ENCODE measurements around the gene TMTC2.

Gene TMTC2

GRCh38 chr12:82647853-82648252 is 38.9 kb upstream of the TMTC2 start:
- Histone ChIP-seq H3K4me1 (ENCODE audit: control insufficient read depth in 1 of 2, insufficient read depth in 2 of 2, low read length in 2 of 2) (no peaks in the 10 kb centered on the region), H3K36me3 (ENCODE audit: control insufficient read depth in 1 of 2, insufficient read depth in 2 of 2, low read length in 2 of 2) (no peaks in the 10 kb centered on the region), H3K79me2 (ENCODE audit: control insufficient read depth, insufficient read depth, low read length, poor library complexity) (no peaks in the 10 kb centered on the region), H2AFZ (ENCODE audit: insufficient read depth, low read length, poor library complexity) (no peak overlapping the region), H2BK5ac (ENCODE audit: low read depth, low read length, poor library complexity) (no peak overlapping the region), H3K4ac (ENCODE audit: low read depth, low read length) (no peak overlapping the region), H2BK12ac (ENCODE audit: low read length) (no peak overlapping the region), H3K9ac (ENCODE audit: low read length) (no peak overlapping the region), H3K4me2 (ENCODE audit: low read length) (no peak overlapping the region), H3K18ac (ENCODE audit: low read length) (no peak overlapping the region), H3K9me3 (ENCODE audit: insufficient read depth, low read depth, low read length) (no peaks in the 10 kb centered on the region), H3K79me1 (ENCODE audit: low read length) (no peaks in the 10 kb centered on the region), H4K8ac (ENCODE audit: low read depth, low read length) (no peak overlapping the region), H3K23ac (ENCODE audit: low read length) (no peak overlapping the region), H3K27me3 (ENCODE audit: insufficient read depth, low read length) (no peaks in the 10 kb centered on the region), H2AK5ac (ENCODE audit: low read length) (no peak overlapping the region), H4K91ac (ENCODE audit: low read depth, low read length) (no peak overlapping the region), H3K14ac (ENCODE audit: low read length) (no peak overlapping the region), H4K12ac (ENCODE audit: low read depth, low read length) (no peak overlapping the region), H3K4me3 (ENCODE audit: low read depth, low read length) (no peak overlapping the region), H3K27ac (ENCODE audit: low read depth, low read length) (no peak overlapping the region), H2BK120ac (ENCODE audit: insufficient read depth, low read length, poor library complexity) (no peak overlapping the region)
- WGBS (ENCODE audit: extremely low coverage, insufficient coverage, insufficient read length) = no CpG with 5 or more reads among the region's 4 CpGs
- no peak for DNase-seq

DNA sequence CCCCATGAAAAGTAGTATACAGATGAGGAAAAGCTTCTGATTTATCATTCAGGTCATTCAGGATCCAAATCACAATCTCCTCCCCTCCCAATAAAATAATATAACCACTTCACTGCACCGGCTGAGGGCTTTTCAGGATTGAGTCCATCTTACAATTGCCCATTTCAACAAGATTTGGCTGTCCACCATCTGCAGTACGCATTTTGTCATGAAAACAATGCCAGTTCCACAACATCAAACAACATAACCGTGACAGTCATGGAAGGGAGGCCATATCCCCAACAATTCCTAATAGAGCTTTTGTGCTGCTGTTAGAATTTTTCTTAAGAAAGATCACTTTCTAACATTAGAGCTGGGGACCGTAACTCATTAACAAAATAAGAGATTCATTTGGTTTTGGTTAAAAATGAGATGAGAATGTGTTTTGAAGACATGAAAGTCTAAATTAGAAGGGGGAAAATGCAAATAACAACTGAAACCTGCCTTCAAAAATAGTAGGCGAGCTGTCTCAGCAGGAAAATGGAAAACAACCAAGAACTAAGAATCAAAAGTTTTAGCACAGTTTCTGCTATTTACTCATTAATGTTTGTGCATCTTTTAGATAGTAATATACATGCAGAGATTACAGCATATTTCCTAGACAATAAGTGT is 38.3 kb upstream of the TMTC2 start:
- H3K4me1 ChIP-seq (ENCODE audit: control insufficient read depth in 1 of 2, insufficient read depth in 2 of 2, low read length in 2 of 2) = no peaks in the 10 kb centered on the region
- no peaks in the 10 kb centered on the region for H3K9me3 ChIP-seq (ENCODE audit: insufficient read depth, low read depth, low read length)
- no peak overlapping the region for H2BK12ac ChIP-seq (ENCODE audit: low read length)
- WGBS (ENCODE audit: extremely low coverage, insufficient coverage, insufficient read length) = no CpG with 5 or more reads among the region's 5 CpGs
- H3K79me1 ChIP-seq (ENCODE audit: low read length) = no peaks in the 10 kb centered on the region
- no peak overlapping the region for H2AK5ac ChIP-seq (ENCODE audit: low read length)
- no peak overlapping the region for H2BK5ac ChIP-seq (ENCODE audit: low read depth, low read length, poor library complexity)
- no peaks in the 10 kb centered on the region for H3K36me3 ChIP-seq (ENCODE audit: control insufficient read depth in 1 of 2, insufficient read depth in 2 of 2, low read length in 2 of 2)
- no peak overlapping the region for H3K4ac ChIP-seq (ENCODE audit: low read depth, low read length)
- no peak overlapping the region for H3K4me3 ChIP-seq (ENCODE audit: low read depth, low read length)
- no peak for DNase-seq
- H3K14ac ChIP-seq (ENCODE audit: low read length) = no peak overlapping the region
- no peak overlapping the region for H3K23ac ChIP-seq (ENCODE audit: low read length)
- no peak overlapping the region for H2BK120ac ChIP-seq (ENCODE audit: insufficient read depth, low read length, poor library complexity)
- H4K12ac ChIP-seq (ENCODE audit: low read depth, low read length) = no peak overlapping the region
- no peak overlapping the region for H2AFZ ChIP-seq (ENCODE audit: insufficient read depth, low read length, poor library complexity)
- H4K8ac ChIP-seq (ENCODE audit: low read depth, low read length) = no peak overlapping the region
- no peak overlapping the region for H3K27ac ChIP-seq (ENCODE audit: low read depth, low read length)
- no peak overlapping the region for H3K18ac ChIP-seq (ENCODE audit: low read length)
- no peak overlapping the region for H3K9ac ChIP-seq (ENCODE audit: low read length)
- no peak overlapping the region for H4K91ac ChIP-seq (ENCODE audit: low read depth, low read length)
- H3K79me2 ChIP-seq (ENCODE audit: control insufficient read depth, insufficient read depth, low read length, poor library complexity) = no peaks in the 10 kb centered on the region
- no peak overlapping the region for H3K4me2 ChIP-seq (ENCODE audit: low read length)
- no peaks in the 10 kb centered on the region for H3K27me3 ChIP-seq (ENCODE audit: insufficient read depth, low read length)

- no peak overlapping the region for H2BK12ac ChIP-seq (ENCODE audit: low read length)
- H3K79me1 ChIP-seq (ENCODE audit: low read length) = no peaks in the 10 kb centered on the region
- WGBS (ENCODE audit: extremely low coverage, insufficient coverage, insufficient read length) = no CpG with 5 or more reads among the region's 3 CpGs
- H3K14ac ChIP-seq (ENCODE audit: low read length) = no peak overlapping the region
- H3K9ac ChIP-seq (ENCODE audit: low read length) = no peak overlapping the region
- no peak for DNase-seq
- no peaks in the 10 kb centered on the region for H3K36me3 ChIP-seq (ENCODE audit: control insufficient read depth in 1 of 2, insufficient read depth in 2 of 2, low read length in 2 of 2)
- H3K9me3 ChIP-seq (ENCODE audit: insufficient read depth, low read depth, low read length) = no peaks in the 10 kb centered on the region
- H3K4me2 ChIP-seq (ENCODE audit: low read length) = no peak overlapping the region
- H2AK5ac ChIP-seq (ENCODE audit: low read length) = no peak overlapping the region
- no peak overlapping the region for H3K23ac ChIP-seq (ENCODE audit: low read length)
- H3K4me3 ChIP-seq (ENCODE audit: low read depth, low read length) = no peak overlapping the region
- H2BK5ac ChIP-seq (ENCODE audit: low read depth, low read length, poor library complexity) = no peak overlapping the region
- H3K27me3 ChIP-seq (ENCODE audit: insufficient read depth, low read length) = no peaks in the 10 kb centered on the region
- no peaks in the 10 kb centered on the region for H3K4me1 ChIP-seq (ENCODE audit: control insufficient read depth in 1 of 2, insufficient read depth in 2 of 2, low read length in 2 of 2)
- H2AFZ ChIP-seq (ENCODE audit: insufficient read depth, low read length, poor library complexity) = no peak overlapping the region
- H3K4ac ChIP-seq (ENCODE audit: low read depth, low read length) = no peak overlapping the region
- H3K27ac ChIP-seq (ENCODE audit: low read depth, low read length) = no peak overlapping the region
- H4K91ac ChIP-seq (ENCODE audit: low read depth, low read length) = no peak overlapping the region
- H4K8ac ChIP-seq (ENCODE audit: low read depth, low read length) = no peak overlapping the region
- H3K18ac ChIP-seq (ENCODE audit: low read length) = no peak overlapping the region
- no peak overlapping the region for H2BK120ac ChIP-seq (ENCODE audit: insufficient read depth, low read length, poor library complexity)
- H4K12ac ChIP-seq (ENCODE audit: low read depth, low read length) = no peak overlapping the region
- H3K79me2 ChIP-seq (ENCODE audit: control insufficient read depth, insufficient read depth, low read length, poor library complexity) = no peaks in the 10 kb centered on the region
These were observed 35.9 kb upstream of the TMTC2 start for GRCh38 chr12:82650627-82651337.

DNA sequence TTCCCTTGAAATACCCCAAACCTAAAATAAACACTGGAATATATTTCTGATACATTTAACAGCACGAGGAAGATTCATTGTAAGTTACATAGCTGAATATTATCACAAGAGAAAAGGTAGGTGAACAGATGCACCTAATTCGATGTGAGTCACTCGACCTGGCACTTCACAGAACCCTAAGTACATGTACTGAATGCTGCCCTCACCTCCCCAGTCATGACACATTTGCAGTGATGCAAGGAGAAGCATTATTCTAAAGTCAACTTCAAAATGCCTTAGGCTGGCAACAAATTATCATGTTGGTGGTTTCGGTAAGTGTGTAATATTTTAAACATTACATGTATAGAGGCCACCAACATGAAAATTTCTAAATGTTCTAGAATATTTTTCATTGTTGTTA is 35.2 kb upstream of the TMTC2 start:
- H3K9ac ChIP-seq (ENCODE audit: low read length) = no peak overlapping the region
- H2BK12ac ChIP-seq (ENCODE audit: low read length) = no peak overlapping the region
- no peak overlapping the region for H2AFZ ChIP-seq (ENCODE audit: insufficient read depth, low read length, poor library complexity)
- no peaks in the 10 kb centered on the region for H3K9me3 ChIP-seq (ENCODE audit: insufficient read depth, low read depth, low read length)
- peak in 1 of 2 donors; percentile 8 for DNase-seq
- no peaks in the 10 kb centered on the region for H3K36me3 ChIP-seq (ENCODE audit: control insufficient read depth in 1 of 2, insufficient read depth in 2 of 2, low read length in 2 of 2)
- H2BK120ac ChIP-seq (ENCODE audit: insufficient read depth, low read length, poor library complexity) = no peak overlapping the region
- no peak overlapping the region for H3K18ac ChIP-seq (ENCODE audit: low read length)
- H3K27me3 ChIP-seq (ENCODE audit: insufficient read depth, low read length) = no peaks in the 10 kb centered on the region
- no CpG with 5 or more reads among the region's 4 CpGs for WGBS (ENCODE audit: extremely low coverage, insufficient coverage, insufficient read length)
- H4K8ac ChIP-seq (ENCODE audit: low read depth, low read length) = no peak overlapping the region
- H3K79me2 ChIP-seq (ENCODE audit: control insufficient read depth, insufficient read depth, low read length, poor library complexity) = no peaks in the 10 kb centered on the region
- no peak overlapping the region for H2AK5ac ChIP-seq (ENCODE audit: low read length)
- H3K14ac ChIP-seq (ENCODE audit: low read length) = no peak overlapping the region
- no peak overlapping the region for H3K27ac ChIP-seq (ENCODE audit: low read depth, low read length)
- H4K12ac ChIP-seq (ENCODE audit: low read depth, low read length) = no peak overlapping the region
- H3K4me1 ChIP-seq (ENCODE audit: control insufficient read depth in 1 of 2, insufficient read depth in 2 of 2, low read length in 2 of 2) = no peaks in the 10 kb centered on the region
- H3K4ac ChIP-seq (ENCODE audit: low read depth, low read length) = no peak overlapping the region
- no peak overlapping the region for H3K4me2 ChIP-seq (ENCODE audit: low read length)
- H3K4me3 ChIP-seq (ENCODE audit: low read depth, low read length) = no peak overlapping the region
- H3K79me1 ChIP-seq (ENCODE audit: low read length) = no peaks in the 10 kb centered on the region
- no peak overlapping the region for H3K23ac ChIP-seq (ENCODE audit: low read length)
- H2BK5ac ChIP-seq (ENCODE audit: low read depth, low read length, poor library complexity) = no peak overlapping the region
- no peak overlapping the region for H4K91ac ChIP-seq (ENCODE audit: low read depth, low read length)
